Activated CD4-positive, CD25-positive, alpha-beta regulatory T cell treated with anti-CD3 and anti-CD28 coated beads, Interleukin-2, amount 50 U/mL, for 72 hours (primary cell): ENCODE measurements around the gene PPDPF.
"Not testable (repeated sequence)": the region's sequence is repeated elsewhere in the genome, so short reads cannot be mapped to it uniquely, and the experiment has no call there.

ENCODE experiments used
- DNase-seq: peaks from one replicate; pipeline ENCODE4 v3.0.0; 2021

Gene PPDPF, protein sequence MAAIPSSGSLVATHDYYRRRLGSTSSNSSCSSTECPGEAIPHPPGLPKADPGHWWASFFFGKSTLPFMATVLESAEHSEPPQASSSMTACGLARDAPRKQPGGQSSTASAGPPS

DNA sequence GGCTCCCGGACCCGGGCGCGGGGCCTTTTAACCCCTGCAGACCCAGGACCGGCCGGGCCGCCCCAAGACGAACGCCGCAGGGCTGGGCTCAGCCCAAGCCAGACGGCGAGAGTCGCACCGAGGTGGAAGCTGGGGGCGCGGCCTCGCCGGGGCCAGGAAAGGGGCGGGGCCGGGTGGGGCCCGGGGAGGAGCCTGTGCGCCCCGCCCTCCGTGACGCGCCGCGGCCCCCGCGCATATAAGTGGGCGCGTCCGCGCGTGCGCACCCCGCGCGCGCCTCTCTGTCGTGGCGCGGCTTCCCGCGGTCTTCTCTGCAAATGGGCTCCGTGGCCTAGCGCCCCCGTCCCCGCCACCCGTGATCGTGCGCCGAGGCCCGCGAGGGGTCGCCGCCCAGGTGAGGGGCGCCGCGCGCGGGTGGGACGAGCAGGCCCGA is at the start of gene PPDPF:
Gene PPDPF, plus strand, starts transcription at position 262 of the 430 bp plus-strand sequence. CDS start 544 bp downstream, outside the sequence.
- DNase-seq: peak; percentile 86

DNA sequence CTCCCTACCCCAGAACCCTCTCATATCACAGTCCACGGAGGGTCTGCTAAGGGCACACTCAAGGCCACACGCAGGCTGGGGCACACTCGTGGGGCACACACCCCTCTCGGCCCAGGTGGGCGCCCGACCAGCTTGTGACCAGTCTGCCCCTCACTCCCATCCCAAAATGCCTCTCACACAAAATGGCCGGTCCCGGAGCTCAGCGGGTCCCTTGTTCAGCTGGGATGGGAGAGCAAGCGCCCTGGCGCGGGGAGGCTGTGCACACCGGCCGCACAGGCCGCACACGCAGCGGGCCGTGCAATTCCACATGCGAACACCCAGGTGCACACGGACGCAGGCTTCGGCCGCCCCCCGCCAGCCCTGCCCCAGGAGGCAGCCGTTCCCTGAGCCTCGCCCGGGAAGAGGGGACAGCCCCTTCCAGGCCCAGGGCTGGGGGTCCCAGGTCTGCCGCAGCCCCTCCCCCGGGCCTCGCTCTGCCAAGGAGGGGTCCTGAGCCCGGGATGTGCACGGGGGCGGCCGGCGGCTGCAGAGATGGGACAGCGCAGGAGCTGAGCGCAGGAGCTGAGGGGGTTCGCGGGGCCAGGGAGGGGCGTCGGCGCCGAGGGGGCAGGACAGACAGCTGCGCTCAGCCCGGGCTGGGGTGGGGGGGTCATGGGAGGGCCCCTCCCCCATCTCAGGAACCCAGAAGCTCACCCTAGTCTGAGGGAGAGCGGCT is 49.4 kb upstream of the PPDPF start:
- DNase-seq: no peak

DNA sequence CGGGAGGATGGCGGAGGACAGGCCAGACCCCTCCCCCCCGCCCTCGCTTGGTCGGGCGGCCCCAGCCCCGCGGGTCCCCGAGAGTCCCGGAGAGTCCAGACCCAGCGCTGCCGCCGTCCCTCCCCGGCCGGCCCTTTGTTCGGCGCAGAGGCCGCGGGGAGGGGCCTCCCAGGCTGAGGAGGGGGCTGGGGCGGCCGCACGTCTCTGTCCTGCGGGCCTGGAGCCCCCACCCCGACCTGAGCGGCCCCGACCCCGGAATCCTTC is 48.9 kb upstream of the PPDPF start:
- no peak for DNase-seq

DNA sequence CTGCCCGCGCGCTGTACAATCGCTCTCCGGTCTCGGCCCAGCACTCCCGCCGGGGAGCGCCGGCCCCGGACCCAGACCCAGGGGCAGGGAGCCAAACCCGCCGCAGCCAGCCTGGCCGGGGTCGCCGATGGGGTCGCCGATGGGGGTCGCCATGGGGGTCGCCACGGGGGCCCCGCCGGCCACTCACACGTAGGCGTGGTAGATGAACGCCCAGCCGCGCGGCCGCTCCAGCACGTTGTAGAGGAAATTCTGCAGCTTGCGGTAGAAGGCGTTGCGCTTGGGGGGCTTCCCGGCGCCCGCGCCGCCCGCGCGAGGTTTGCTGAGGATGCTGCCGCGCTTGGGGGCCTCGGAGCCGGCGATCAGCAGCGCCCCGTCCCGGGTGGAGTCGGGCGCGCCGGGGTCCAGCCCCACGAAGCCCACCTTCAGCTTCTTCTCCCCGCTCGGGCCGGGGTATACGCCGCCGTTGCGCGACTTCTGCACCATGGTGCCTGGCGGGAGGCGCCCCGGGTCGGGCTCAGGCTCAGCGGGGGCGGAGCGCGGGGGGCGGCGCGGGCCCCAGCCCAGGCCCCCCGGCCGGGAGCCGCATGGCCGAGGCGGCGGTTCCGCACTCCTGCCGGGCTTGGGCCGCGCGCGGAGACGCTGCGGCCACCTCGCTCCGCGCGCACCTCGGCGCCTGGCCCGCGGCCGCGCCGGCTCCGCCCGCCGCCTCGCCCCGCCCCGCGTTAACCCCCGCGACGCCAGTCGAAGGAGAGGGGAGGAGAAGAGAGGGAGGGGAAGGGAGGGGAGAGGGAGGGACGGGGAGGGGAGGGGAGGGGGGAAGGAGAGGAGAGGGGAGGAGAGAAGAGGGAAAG is 48.4 kb upstream of the PPDPF start, which contains the start of gene KCNQ2:
Gene KCNQ2, minus strand, starts transcription at position 675 of the 851 bp plus-strand sequence. Its CDS starts 192 bp downstream, at position 483.
- no peak for DNase-seq

DNA sequence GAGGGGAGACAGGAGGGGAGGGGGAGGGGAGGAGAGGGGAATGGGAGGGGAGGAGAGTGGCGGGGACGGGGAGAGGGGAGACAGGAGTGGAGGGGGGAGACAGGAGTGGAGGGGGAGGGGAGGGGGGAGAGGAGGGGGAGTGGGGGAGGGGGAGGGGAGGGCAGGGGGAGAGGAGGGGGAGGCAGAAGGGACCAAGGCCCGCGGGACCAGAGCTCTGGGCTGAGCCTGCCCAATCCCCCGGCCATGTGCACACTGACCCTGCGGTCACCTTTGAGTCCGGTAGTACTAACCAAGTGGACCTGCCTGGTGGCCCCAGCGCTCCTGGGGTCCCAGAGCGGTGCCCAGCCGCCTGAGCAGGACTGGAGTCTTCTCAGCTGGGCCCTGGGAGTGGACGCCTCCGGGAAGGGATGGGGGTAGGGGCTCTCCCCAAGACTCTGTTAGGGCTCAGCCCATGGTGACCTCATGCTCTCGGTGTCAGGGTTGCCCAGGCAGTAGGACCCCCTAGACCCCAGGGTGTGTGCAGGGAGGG is 47.6 kb upstream of the PPDPF start:
- no peak for DNase-seq

DNA sequence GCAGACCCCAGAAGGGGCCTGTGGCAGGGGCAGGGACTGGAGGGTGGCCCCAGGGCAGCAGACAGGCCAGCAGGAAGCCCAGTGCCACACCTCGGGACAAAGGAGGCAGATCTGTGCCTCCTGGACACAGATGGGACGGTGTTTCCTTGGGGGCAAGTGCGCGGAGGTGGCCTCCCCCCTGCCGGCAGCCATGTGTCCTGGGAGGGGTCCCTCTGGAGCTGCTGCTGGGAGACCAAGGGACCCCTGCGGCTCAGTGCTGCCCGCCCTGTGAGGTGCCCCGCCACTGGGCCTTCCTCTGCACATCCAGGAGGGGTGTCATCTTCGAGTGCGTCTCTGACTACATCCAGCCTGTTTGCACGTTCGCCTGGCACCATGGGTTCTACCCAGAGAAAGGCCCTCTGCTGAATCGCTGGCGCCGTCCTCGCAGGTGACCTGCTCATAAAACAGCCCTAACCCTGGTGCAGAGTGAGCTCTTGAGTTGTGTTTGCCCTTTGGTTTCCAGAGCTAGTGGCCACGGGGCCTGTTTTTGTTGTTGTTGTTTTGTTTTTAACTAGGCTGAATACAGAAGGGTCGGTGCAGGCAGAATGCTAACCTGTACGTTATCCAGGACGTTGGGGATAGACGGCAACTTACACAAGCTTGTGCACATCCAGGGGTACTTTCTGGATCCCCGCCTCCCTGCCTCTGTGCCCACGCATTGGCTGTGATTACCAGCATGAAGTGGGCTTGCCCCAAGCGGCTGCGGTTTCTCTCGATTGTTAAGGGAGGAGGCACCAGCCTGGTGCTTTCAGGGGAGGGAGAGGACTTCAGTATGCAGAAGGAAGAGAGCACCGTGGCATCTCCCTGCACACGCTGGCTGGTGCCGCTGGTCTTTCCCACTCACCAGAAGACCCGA is 46.8 kb upstream of the PPDPF start:
- DNase-seq: no peak

DNA sequence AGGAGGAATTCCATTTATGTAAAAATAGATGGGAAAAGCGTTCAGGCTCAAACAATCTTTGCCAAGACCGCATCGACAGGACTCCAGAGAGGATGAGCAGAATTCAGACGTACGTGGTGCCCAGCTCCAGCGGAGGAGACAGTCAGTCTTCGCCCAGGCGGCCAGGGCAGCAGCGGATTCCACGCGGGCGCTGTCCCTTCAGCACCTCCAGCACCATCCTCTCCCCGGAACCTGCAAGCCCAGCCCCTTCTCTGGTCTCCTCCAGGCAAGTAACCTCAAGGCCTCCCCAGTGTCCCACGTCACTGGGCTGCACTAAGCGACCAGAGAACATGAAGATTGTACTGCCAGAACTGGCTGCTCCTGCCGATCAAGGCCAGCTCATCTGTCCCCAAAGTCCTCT is 45.4 kb upstream of the PPDPF start:
- no peak for DNase-seq

DNA sequence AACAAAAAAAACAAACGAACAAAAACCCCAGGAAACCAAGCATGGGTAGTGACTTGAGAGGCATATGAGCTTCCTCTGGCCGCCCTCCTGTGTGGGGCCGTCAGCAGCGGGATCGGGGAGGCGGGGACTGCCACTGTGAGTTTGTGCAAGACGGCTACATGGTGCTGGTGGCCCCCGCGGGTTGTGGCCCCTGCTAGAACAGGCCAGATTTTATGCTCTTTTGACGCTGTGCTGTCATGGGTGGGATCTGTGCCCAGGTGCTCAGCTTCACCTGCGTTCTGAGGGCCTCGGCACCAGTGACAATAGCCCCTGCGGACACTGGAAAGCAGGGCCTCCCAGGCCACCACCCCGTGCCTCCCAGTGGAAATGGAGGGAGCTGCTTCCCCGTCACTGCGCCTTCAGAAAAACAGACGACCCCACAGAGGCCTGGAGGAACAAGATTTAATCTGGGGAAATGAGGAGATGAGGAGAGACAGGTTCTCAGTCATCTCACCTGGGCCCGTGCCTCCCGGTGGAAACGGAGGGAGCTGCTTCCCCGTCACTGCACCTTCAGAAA is 43.4 kb upstream of the PPDPF start:
- no peak for DNase-seq

DNA sequence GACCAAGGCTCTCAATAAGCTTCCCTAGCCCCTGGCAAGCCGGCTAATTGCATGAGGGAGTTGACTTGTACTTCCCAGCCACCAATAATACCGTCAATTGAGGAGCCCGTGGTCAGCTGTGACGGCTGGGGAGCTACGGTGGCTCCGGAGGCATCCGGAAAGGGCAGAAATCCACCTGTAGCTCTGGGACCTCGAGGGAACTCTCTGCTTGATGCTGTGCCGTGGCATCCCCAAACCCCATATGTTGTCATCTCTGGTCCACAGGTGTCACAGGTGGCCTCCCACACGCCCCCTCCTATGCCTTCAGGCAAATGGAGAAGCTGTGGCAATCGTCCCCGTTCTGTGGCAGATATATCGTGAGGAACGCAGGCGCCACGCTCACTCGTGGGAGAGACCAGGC is 42.6 kb upstream of the PPDPF start:
- DNase-seq: no peak

DNA sequence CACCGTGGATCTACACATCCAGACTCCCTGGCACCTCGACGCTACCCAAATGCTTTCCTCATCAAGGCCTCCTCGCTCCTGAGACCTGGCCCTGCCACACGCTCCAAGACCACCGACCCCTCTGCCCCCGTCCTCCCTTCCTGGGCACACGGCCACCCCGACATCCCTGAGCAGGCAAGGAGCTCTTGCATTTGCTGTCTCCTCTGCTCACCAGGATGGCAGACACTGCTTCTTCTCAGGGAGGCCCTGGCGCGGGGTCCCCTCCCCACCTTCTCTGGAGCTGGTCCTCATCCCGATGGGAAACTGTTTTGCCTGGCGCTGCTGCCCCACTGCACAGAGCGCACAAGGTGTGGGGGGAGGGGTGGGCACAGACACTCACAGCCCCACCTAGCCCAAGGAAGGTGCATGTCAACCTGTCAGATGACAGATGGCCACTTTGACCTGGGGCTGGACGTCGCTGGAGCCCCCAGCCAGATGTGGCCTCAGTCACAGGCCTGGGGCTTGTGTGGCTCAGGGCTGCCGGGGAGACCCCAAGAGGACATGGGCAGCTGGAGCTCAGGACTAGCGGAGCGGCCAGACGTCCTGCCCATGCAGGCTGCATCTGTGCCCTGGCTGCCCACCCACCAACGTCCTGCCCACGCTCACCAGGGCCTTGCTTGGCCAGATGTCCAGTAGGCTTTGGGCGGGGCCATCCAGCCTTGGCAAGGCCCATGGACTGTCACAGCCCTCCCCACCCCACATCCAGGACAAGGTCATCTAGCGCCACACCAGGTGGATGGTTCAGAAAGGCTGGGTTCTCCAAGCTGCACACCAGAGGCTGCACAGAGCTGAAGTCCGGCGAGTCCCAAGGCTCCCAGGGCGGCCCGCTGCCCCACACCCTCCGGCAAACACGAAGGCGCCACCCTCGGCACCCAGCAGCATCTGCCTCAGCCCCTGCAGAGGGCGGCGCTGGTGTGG is 41.9 kb upstream of the PPDPF start:
- no peak for DNase-seq

DNA sequence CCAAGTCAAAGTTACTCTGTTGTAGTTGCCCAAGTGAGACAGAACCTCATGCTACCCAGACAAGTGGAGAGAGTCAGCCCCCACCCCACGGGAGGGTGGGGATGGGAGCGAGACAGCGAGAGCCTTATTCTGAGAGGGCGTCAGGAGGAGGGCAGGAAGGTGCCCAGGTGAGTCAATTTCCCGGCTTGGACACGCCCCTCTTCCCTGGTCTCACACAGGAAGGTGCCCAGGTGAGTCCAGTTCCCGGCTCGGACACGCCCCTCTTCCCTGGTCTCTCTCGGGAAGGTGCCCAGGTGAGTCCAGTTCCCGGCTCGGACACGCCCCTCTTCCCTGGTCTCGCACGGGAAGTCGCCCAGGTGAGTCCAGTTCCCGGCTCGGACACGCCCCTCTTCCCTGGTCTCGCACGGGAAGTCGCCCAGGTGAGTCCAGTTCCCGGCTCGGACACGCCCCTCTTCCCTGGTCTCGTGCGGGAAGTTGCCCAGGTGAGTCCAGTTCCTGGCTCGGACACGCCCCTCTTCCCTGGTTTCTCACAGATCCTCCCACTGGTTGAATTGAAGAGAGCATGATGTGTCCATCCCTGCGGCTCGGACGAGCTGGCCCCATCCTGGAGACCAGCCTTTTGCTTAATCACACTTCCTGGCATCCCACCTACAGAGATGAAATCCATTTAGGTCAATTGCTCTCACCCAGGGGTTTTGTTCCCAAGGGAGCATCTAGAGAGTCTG is 40.7 kb upstream of the PPDPF start:
- not testable (repeated sequence) for DNase-seq

DNA sequence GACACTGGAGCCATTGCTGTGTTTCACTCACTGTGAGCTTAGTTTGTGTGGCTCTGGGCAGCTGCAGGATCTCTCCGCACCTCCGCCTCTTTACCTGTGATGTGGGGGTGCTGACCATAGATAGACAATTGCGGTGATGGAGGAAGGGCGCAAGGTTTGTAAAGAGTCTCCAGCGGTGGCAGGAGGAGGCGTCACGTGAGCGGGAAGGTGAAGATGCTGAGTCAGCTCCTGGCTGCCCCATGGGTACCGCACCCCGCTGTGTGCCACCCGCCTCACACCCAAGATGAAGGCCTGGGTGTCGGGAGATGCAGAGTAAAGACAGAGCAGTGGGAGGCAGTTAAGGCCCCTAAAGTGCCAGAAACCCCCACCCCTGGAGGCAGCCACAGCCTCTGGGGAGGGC is 39.1 kb upstream of the PPDPF start:
- no peak for DNase-seq

DNA sequence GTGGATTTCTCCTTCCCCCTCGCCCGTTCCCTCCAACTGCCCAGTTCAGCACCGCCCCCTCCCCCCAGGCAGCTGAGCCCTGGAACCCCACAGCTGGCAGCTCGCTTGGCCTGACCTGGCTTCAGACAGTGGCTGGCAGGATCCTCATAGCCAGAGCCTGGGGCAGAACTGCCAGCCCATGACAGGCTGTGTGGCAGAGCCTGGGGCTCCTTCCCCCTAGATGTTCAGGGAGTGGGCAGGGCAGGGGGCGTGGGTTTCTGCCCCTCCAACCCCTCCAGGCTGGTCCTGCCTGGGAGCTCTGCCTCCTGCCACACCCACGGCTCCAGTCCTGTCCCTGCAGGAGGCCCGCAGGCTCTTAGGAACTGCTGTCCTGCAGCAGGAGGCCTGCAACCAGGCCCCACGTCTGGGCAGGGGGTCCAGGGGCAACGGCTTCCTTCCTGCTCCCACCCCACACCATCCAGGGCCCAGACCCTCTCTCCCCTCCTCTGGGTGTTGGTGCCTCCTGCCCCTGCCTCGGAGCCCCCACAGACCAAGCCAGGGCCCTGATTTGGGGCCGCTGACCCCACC is 38.5 kb upstream of the PPDPF start:
- DNase-seq: no peak

DNA sequence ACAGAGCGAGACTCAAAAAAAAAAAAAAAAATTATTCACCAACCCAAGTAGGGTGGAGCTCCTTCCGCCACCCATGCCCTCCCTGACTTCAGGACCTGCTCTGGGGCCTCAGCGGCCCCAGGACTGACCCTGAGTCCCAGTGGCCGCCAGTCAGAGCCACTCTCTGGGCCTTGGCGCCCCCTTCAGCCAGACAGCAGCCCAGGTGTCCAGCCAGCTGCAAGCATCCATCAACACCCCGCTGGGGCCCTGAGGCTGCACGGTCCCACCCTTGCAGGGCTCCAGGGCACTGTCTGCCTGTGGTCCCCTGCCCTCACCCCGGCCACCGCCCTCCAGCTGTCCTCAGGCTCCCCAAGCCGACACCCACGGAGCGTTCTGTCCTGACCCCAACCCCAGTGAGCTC is 36.7 kb upstream of the PPDPF start:
- no peak for DNase-seq

DNA sequence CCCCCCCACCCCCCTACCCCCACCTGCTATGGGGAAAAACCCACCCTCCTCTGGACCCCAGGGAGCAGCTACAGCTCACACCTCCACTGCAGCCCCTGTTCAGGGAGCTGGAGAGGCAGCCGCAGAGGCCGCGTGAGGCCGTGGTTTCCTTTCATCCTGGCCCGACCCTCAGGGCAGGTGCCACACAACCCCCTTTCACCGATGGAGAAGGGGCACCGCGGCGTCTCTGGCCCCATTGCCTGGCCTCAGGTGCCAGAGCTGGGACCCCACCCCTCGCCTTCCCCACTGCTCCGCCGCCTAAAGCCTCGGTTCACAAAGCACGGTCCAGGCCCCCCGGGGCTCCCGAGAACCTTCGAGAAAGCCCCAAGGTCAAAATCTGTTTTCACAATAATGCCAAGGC is 36.3 kb upstream of the PPDPF start:
- DNase-seq: no peak

DNA sequence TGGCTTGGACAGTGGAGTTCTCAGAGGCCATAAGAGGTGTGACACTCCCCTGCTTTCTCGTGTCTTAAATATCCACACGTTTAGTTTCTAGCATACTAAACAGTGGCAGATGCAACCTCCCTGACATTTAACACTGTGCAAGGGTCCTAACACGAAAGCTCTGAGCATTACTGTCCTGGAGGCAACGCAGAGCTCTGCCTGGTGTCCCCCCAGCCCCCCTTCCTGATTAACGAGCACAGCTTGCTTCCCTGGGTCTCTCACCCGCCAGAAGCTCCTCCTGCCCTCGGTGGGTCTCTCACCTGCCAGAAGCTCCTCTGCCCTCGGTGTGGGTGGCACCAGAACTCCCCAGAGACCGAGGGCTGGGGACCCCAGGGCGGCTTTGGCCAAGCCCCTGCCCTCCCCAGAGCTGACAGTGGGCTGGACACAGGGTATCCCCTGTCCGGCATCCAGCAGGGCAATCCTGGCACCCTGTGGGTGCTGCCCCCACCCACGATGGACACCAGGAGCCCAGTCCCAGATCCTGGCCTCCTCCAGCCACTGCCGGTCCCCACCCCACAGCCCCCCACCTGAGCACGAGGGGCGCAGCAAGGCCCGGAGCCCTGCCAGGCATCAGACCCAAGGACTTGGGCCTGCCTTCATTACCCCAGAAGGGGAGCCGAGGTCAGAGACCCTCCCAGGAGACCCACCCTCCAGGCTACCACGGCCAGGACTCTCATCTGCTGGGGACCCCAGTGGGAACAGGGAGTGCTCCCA is 35.7 kb upstream of the PPDPF start:
- no peak for DNase-seq

DNA sequence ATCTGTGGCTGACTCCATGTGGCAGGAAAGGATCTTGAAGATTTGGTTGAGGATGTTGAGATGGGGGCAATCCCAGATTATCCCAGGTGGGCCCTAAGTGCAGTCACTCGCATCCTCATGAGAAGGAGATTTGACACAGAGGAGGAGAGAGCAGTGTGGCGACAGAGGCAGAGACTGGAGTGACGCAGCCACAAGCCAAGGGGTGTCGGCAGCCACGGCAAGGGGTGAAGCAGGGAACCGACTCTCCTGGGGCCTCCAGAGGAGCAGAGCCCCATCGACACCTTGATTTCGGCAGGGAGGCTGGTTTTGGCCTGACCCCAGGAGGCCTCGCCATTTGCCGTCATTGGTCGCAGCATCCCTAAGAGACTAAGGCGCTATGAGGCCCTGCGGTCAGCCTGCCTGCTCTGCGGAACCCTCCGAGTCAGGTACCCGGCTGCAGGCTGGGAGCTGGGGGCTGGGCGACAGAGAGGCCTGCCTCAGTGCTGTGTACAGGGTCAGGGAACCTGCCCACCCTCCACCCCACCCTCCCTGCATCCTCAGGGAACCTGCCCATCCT is 34.2 kb upstream of the PPDPF start:
- DNase-seq: no peak

DNA sequence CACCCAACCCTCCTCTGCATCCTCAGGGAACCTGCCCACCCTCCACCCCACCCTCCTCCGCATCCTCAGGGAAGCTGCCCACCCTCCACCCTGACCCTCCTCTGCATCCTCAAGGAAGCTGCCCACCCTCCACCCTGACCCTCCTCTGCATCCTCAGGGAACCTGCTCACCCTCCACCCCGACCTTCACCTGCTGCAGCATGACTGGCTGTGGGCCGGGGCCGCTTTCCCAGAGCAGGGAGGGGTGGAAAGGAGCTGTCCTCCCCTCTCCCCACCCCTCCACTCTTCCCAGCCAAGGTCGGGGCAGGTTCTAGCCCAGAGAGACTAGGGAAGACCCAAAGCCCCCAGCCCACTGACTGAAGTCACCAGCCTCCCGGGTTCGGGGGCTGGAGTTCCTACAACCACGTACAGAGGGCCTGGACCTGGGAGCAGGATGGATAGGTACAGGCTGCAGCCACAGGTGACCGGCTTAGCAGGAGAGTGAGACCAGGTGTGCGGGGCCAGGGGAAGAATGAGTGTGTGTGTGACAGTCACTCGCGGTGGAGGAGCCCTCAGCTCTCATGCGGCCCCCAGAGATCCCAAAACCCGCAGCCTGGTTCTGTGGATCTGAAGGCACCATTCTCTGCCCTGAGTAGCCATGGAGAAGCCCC is 33.3 kb upstream of the PPDPF start:
- DNase-seq: no peak
